Measurements from ENCODE around the gene IQCE. TPM values are rescaled to one million over a fixed set of nuclear protein-coding genes. Genes with fewer than 3 reads are reported as not detected.

IQCE gene
- total RNA-seq, 1 donor from 2014 or later = 11.4 TPM

DNA sequence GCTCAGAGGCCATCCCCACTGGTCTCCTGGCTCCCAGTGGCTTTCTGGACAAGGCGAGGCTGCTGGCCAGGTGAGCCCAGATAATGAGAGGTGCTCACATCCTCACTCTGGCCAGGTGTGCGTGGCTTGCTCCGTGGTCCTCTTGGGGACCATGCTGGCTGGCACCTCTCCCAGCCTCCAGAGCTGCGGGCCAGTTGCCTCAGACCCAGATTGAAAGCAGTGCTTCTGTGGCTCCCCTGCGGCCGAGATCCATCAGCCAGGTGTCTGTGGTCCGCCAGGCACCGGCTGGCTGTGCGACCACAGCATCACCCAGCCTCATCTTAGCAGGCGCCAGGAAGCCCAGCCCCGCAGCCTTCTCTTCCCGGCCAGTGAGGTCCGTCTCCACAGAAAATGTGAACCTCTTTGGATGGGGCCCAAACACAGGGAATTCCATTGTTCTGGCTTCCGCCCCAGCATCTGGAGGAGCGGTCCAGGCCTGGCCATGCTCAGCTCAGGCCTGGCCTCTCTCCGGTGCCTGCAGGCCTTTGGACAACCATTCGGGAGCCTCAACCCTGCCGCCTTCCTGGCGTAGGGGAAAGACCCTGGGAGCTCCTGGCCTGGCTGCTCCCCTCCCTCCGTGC lies 67.8 kb downstream of the IQCE start:
- Histone ChIP-seq H3K9me3 (no peaks in the 10 kb centered on the region), H3K27ac (peak overlapping the region; percentile 32 to 70), H3K36me3 (no peaks in the 10 kb centered on the region), H3K27me3 (no peaks in the 10 kb centered on the region), H3K4me1 (peaks cover under 1 to 13% of the 10 kb centered on the region in 2 donors), H3K4me3 (no peak overlapping the region)
- intact Hi-C loops (cut with DNase I) = no loop called here
- no peak for DNase-seq (ENCODE audit: low spot score in 2 of 2)
- TF ChIP-seq, protein P1, sequence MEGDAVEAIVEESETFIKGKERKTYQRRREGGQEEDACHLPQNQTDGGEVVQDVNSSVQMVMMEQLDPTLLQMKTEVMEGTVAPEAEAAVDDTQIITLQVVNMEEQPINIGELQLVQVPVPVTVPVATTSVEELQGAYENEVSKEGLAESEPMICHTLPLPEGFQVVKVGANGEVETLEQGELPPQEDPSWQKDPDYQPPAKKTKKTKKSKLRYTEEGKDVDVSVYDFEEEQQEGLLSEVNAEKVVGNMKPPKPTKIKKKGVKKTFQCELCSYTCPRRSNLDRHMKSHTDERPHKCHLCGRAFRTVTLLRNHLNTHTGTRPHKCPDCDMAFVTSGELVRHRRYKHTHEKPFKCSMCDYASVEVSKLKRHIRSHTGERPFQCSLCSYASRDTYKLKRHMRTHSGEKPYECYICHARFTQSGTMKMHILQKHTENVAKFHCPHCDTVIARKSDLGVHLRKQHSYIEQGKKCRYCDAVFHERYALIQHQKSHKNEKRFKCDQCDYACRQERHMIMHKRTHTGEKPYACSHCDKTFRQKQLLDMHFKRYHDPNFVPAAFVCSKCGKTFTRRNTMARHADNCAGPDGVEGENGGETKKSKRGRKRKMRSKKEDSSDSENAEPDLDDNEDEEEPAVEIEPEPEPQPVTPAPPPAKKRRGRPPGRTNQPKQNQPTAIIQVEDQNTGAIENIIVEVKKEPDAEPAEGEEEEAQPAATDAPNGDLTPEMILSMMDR (IDR thresholded peaks at IDR 0.05) = no peak

DNA sequence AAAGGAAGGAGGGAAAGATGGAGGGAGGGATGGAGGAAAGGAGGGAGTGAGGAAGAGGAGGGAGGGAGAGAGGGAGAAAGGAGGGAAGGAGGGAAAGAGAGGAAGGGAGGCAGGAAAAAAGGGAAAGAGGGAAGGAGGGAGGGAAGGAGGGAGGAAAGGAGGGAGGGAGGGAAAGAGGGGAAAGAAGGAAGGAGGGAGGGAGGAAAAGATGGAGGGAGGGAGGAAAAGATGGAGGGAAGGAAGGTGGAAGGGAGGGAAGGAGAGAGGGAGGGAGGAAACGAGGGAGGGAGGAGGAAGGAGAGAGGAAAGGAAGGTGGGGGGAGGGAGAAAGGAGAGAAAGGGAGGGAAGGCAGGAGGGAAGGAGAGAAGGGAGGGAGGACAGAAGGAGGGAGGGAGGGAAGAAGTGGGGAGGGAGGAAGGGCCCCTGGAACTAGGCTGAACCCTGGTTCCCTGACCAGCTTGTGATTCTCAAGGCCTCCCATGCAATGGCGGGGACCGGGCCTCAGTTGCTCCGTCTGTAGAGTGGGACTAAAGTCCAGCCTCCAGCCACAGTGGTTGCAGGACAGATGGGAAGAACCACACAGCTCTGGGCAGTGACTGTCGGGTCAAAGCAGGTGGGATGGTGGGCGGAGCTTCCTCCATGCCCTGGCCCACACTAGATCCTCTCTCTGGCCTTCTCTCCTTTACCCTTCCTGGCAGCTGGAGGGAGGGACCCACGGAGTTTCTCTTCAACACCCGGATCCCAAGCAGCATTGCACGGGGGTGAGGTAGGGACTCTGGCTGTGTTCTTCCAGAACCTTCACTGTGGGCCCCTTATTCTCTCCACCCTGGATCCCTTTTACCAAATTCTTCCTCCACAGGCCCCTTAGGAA lies 68.7 kb downstream of the IQCE start:
- Histone ChIP-seq H3K27ac (peak overlapping the region; percentile 32 to 70), H3K4me3 (no peak overlapping the region)
- intact Hi-C loops (cut with DNase I) = no loop called here

DNA sequence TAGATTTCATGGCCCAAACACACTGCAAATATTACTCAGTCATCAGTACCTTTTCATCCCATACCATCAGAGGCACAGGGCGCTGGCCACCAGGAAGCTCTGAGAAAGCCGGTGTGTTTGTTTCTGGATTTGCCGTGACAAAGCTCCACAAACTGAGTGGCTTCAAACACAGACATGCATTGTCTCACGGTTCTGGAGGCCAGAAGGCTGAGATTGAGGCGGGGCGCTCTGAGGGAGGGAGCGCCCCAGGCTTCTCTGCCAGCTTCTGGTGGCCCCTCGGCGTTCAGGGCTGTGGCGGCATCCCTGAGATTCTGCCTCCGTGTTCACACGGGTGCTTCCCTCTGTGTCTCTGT lies 69.3 kb downstream of the IQCE start:
- intact Hi-C loops (cut with DNase I) = no loop called here
- no peak for DNase-seq (ENCODE audit: low spot score in 2 of 2)
- Histone ChIP-seq H3K9me3 (no peaks in the 10 kb centered on the region), H3K27ac (no peak overlapping the region), H3K4me1 (peaks cover 0 to 8% of the 10 kb centered on the region in 2 donors), H3K36me3 (no peaks in the 10 kb centered on the region), H3K27me3 (no peaks in the 10 kb centered on the region), H3K4me3 (no peak overlapping the region)
- TF ChIP-seq, protein P1 (IDR thresholded peaks at IDR 0.05) = no peak

More for the DNA sequence above, 68.7 kb downstream of the IQCE start:
- no peaks in the 10 kb centered on the region for H3K36me3 ChIP-seq
- DNase-seq (ENCODE audit: low spot score in 2 of 2) = no peak
- no peaks in the 10 kb centered on the region for H3K9me3 ChIP-seq
- H3K27me3 ChIP-seq = no peaks in the 10 kb centered on the region
- H3K4me1 ChIP-seq = peaks cover 0 to 8% of the 10 kb centered on the region in 2 donors
- TF ChIP-seq, protein P1 (IDR thresholded peaks at IDR 0.05) = no peak

GRCh38 chr7:2628891-2629290 lies 70.1 kb downstream of the IQCE start:
- Histone ChIP-seq H3K27ac (no peak overlapping the region), H3K36me3 (no peaks in the 10 kb centered on the region), H3K4me1 (peaks cover 6 to 15% of the 10 kb centered on the region in 2 donors), H3K9me3 (no peaks in the 10 kb centered on the region), H3K4me3 (no peak overlapping the region), H3K27me3 (no peaks in the 10 kb centered on the region)
- DNase-seq (ENCODE audit: low spot score in 2 of 2) = no peak
- intact Hi-C loops (cut with DNase I) = no loop called here
- TF ChIP-seq, protein P1 (IDR thresholded peaks at IDR 0.05) = no peak

- Histone ChIP-seq H3K4me3 (no peak overlapping the region), H3K27me3 (no peaks in the 10 kb centered on the region), H3K4me1 (peaks cover 16 to 25% of the 10 kb centered on the region in 2 donors), H3K9me3 (no peaks in the 10 kb centered on the region), H3K27ac (peak overlapping the region in 1 of 2 donors; percentile 55), H3K36me3 (no peaks in the 10 kb centered on the region)
- TF ChIP-seq, protein P1 (IDR thresholded peaks at IDR 0.05) = no peak
- intact Hi-C loops (cut with DNase I) = loop anchor here (2.0 to 10.0 kb wide), 5 partner anchors 15 to 1095 kb away; partner anchors contain the start of genes CHST12 and MAFK
- DNase-seq (ENCODE audit: low spot score in 2 of 2) = no peak
Measured at GRCh38 chr7:2629746-2630681, 71.2 kb downstream of the IQCE start.
